Fibroblast of the conjunctiva (primary cell): ENCODE measurements around the gene FIGNL1.

Experiments used
- DNase-seq: peaks from one replicate; pipeline ENCODE4 v3.0.0-alpha.2; 2010; ENCODE audit warnings: low read depth

Gene FIGNL1

DNA sequence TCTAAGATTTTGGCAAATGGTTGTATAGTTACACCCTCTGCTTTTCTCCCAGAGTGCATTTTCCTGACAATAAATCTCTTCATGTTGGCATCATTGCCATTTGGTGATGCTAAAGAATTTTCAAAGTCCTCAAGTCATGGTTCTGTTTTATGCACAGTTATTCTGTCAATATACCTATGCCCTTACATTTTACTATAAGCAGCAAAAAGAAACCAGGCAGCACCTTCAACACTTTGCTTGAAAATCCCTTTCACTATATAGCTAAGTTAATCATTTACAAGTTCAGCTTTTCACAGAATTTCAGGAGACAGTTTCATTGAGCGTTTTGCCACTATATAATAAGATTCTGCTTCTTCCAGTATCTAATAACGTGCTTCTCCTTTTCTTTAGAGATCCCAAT lies 22.6 kb downstream of the FIGNL1 start:
- DNase-seq: no peak

GRCh38 chr7:50426280-50427045 lies 23.7 kb downstream of the FIGNL1 start:
- no peak for DNase-seq

GRCh38 chr7:50425318-50425717 lies 24.8 kb downstream of the FIGNL1 start:
- no peak for DNase-seq

GRCh38 chr7:50423860-50424259 lies 26.3 kb downstream of the FIGNL1 start:
- DNase-seq: no peak

DNA sequence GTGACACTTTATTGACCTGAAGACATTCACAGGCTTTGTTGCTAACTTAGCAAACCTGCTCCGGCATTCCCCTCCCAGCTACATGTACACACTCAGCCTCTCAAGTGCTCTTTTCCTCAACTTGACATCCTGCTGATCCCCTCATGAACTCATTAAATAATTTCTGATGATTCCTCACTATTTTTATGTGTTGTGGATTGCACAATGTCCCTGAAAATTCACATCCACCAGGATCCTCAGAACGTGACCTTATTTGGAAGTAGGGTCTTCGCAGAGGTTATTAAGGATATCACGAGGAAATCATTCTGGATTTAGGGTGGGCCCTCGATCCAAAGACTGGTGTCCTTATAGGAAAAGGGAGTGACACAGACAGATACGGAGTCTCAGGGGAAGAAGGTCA lies 27.3 kb downstream of the FIGNL1 start:
- no peak for DNase-seq

DNA sequence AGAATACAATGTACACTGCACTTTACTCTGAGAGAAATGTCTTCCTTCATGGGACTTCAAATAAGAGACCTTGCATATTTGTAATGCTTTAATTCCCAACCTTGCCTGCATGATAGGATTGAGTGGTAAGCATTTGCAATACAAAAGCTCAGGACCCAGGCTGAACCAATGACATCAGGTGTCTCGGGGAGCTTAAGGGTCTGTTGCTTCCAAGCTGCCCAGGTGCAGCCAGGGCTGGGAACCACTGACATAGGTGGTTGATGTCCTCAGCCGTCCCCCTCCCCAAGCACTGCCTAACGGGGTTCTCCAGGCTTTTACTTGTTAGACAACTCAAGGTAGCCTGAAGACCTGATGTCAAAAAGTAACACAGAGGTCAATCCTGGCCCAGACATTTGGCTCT lies 29.1 kb downstream of the FIGNL1 start:
- DNase-seq: no peak

DNA sequence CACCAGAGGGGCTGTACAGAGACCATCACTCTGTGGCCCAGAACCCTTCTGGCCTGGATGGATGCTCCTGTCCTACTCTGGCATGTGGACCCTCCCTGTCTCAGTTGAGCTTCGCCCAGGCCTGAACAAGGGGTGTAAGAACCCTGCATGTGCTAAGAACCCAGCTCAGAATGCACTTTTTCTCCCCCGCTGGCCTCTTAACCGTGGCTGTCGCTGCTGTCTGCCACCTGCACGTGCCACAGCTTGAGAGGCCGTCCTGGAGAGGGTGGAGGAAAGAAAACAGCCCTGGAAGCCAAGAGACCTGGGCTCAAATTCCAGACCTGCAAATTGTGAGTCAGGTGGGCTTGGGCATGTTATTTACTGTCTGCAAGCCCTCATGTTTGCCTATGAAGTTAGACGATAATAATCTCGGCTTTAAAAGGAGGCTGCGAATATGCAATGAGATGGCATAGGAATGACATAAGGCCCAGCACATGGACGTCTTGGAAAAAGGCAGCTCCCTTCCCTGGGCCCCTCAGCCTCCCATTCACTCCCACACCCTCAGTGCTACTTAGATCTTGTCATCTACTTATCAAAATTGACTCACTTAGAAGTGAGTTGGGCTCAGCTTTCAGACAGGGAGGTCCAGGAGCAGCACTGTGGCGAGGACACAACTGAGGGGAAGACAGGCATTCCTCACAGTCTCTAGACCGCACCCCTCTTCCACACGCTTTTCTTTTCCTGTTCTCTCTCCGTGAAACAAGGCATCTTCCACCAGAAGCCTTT lies 31.4 kb downstream of the FIGNL1 start:
- no peak for DNase-seq

GRCh38 chr7:50418086-50418515 lies 32.0 kb downstream of the FIGNL1 start:
- DNase-seq: peak; percentile 66

GRCh38 chr7:50416527-50417182 lies 33.5 kb downstream of the FIGNL1 start:
- no peak for DNase-seq

GRCh38 chr7:50415844-50416364 lies 34.2 kb downstream of the FIGNL1 start:
- DNase-seq: no peak

DNA sequence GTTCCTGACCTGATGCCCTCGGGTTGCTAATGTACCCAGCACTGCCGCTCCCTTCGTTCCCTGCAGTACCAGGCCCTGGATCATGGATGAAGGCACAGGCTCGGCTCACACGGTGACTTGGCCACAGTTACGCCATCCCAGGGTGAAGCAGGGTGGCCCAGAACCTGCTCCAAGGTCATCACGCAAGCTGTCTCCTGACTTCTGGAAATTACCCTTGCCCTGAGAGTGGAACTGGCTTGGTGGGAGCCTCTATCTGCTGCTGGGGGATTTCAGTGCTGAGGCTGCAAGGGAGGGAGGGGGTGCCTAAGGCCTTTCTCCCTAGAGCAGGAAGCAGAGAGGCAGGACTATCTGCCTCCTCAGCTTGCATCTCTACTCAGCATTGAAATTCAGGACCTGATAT lies 36.6 kb downstream of the FIGNL1 start:
- no peak for DNase-seq

DNA sequence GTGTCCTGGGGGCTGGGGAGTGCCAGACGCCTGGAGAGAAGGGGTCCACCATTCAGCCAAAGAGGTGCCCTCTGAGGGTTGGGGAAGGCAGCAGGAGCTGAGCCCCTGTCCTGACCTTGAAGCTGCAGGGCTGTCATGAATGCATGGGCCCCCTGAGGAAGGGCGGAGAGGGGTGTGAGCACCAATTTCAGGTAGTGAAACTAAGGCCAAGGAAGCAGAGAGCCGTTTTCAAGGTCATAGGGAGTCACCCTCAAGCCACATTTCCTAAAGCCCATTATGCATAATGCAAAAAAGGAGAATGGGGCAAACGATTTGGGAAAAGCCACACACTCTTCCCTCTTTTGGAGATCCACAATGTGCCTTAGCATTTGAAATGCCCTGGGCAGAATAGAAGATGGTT lies 37.2 kb downstream of the FIGNL1 start:
- DNase-seq: no peak

DNA sequence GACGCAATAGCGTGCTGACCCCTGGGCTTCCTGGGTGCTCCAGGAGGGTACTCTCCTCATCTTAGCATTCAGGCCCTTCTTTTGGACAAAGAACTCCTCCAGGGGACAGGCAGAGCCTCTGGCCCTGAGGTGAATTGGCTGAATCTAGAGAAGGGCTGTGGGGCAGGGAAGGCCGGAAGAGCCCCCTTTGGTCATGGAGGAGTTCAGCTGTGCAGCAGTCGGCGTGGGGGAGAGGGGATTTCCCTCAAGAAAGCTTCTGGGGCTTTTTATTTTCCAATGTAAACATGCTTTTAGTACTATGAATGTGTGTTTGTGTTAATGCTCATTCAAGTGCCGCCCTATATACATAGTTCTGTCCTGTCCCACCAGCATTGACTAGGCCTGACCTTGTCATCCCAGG lies 38.8 kb downstream of the FIGNL1 start:
- DNase-seq: no peak

- no peak for DNase-seq
Observed at GRCh38 chr7:50409856-50410745, 40.0 kb downstream of the FIGNL1 start.

DNA sequence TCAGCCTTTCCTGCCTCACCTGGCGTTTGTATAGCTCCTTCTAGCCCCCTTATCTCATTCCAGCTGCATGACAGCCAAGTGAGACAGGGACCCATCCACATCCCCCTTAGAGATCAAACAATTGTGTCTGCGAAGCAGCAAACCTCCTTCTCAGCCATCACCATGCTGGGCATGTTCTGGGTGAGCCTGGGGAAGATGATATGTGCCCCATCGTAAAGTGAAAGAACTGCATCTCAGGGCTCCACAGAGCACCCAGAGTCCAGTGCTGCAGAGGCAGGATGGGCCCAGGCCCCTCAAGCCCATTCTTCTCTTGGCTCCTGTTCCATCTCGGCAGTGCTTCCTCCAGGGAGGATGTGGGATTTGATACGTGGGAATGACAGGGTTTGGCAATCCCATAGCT lies 43.2 kb downstream of the FIGNL1 start:
- no peak for DNase-seq

- DNase-seq: no peak
Observed at GRCh38 chr7:50405221-50405620, 44.9 kb downstream of the FIGNL1 start.

DNA sequence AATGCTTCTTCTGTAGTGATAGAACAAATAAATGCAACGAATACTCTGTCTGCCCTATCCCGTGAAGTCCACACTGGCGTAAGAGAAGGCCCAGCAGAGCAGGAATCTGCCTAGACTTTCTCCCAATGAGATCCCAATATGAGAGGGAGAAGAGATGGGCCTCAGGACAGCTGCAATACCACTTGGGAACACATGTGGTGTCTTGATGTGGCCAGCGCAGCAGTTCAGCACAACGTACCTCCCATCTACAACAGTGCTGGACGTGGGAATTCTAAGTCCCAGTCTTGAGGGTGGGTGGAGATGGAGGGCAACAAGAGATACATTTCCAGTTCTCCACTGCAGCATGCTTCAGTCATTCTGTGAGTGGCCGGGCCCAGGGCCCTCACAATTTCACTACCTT lies 45.8 kb downstream of the FIGNL1 start:
- no peak for DNase-seq

DNA sequence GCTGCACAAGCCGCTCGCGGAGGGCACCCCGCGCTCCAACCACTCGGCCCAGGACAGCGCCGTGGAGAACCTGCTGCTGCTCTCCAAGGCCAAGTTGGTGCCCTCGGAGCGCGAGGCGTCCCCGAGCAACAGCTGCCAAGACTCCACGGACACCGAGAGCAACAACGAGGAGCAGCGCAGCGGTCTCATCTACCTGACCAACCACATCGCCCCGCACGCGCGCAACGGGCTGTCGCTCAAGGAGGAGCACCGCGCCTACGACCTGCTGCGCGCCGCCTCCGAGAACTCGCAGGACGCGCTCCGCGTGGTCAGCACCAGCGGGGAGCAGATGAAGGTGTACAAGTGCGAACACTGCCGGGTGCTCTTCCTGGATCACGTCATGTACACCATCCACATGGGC lies 50.0 kb downstream of the FIGNL1 start:
- DNase-seq: no peak

DNA sequence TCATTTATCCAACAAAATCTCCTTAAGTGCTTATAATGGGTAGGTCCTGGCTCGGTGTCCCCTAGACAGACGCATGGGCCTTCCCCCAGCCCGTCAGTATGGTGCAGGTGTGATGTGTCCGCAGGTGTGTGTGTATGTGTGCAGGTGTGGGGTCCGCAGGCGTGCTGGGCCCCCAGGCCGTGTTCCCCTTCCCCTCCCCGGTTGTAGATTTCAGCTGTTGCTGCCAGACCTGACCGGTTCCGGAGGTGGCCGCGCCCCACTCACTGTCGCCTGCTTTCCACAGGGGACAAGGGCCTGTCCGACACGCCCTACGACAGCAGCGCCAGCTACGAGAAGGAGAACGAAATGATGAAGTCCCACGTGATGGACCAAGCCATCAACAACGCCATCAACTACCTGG lies 50.5 kb downstream of the FIGNL1 start:
- no peak for DNase-seq

- DNase-seq: no peak
Observed at GRCh38 chr7:50399206-50399605, 50.9 kb downstream of the FIGNL1 start.

GRCh38 chr7:50397971-50398324 lies 52.2 kb downstream of the FIGNL1 start:
- no peak for DNase-seq
